Astrocyte (in vitro differentiated cells and primary cell): ENCODE results near the gene USP15. TPM values are rescaled to one million over a fixed set of nuclear protein-coding genes. Genes with fewer than 3 reads are reported as not detected.

Experiments used
- DNase-seq: peaks from one replicate; pipeline ENCODE4 v3.0.0-alpha.2; 2010; ENCODE audit warnings: low read depth
- FAIRE-seq: peaks from 2 replicates; lab custom pipeline; 2011; peaks lifted over from hg19 to GRCh38; lab: Jason Lieb, UNC
- H2AFZ ChIP-seq: 2 replicates; pipeline ENCODE4 v1.6.0; 2012; ENCODE audit warnings: low read depth, low read length, inconsistent platforms
- H3K27ac ChIP-seq: 2 replicates; pipeline ENCODE4 v1.5.1; 2011; ENCODE audit warnings: low read depth, low read length, inconsistent platforms
- H3K27me3 ChIP-seq: 2 replicates; pipeline ENCODE4 v1.6.0; 2011; ENCODE audit warnings: low read length, inconsistent platforms; ENCODE audit not compliant: insufficient read depth
- H3K36me3 ChIP-seq: 2 replicates; pipeline ENCODE4 v1.5.1; 2011; ENCODE audit warnings: low read length, inconsistent platforms; ENCODE audit not compliant: insufficient read depth
- H3K4me1 ChIP-seq: 2 replicates; pipeline ENCODE4 v1.5.1; 2011; ENCODE audit warnings: low read length, inconsistent platforms; ENCODE audit not compliant: insufficient read depth
- H3K4me2 ChIP-seq: 2 replicates; pipeline ENCODE4 v1.6.0; 2012; ENCODE audit warnings: low read length, inconsistent platforms
- H3K4me3 ChIP-seq: 2 replicates; pipeline ENCODE4 v1.5.1; 2011; ENCODE audit warnings: low read depth, mild to moderate bottlenecking, low read length, inconsistent platforms; ENCODE audit not compliant: insufficient read depth
- H3K79me2 ChIP-seq: 2 replicates; pipeline ENCODE4 v1.6.0; 2012; ENCODE audit warnings: mild to moderate bottlenecking, low read length, inconsistent platforms; ENCODE audit not compliant: insufficient read depth
- H3K9ac ChIP-seq: 2 replicates; pipeline ENCODE4 v1.6.0; 2012; ENCODE audit warnings: mild to moderate bottlenecking, low read length, inconsistent platforms
- H3K9me3 ChIP-seq: 2 replicates; pipeline ENCODE4 v1.5.1; 2012; ENCODE audit warnings: low read depth, mild to moderate bottlenecking, low read length, inconsistent platforms; ENCODE audit not compliant: insufficient read depth
- H4K20me1 ChIP-seq: 2 replicates; pipeline ENCODE4 v1.6.0; 2012; ENCODE audit warnings: low read length, inconsistent platforms; ENCODE audit not compliant: insufficient read depth
- H3K27ac Mint-ChIP-seq: one replicate; pipeline ENCODE4 v1.8.0; 2021; ENCODE audit warnings: mild to moderate bottlenecking, mixed read lengths; ENCODE audit not compliant: unreplicated experiment
- H3K27me3 Mint-ChIP-seq: one replicate; pipeline ENCODE4 v1.8.0; 2021; ENCODE audit warnings: low read depth, mixed read lengths; ENCODE audit not compliant: unreplicated experiment
- H3K36me3 Mint-ChIP-seq: one replicate; pipeline ENCODE4 v1.8.0; 2021; ENCODE audit warnings: low read depth, mixed read lengths; ENCODE audit not compliant: unreplicated experiment
- H3K4me1 Mint-ChIP-seq: one replicate; pipeline ENCODE4 v1.8.0; 2021; ENCODE audit warnings: low read depth, mixed read lengths; ENCODE audit not compliant: unreplicated experiment
- H3K4me3 Mint-ChIP-seq: one replicate; pipeline ENCODE4 v1.8.0; 2021; ENCODE audit warnings: mild to moderate bottlenecking, moderate library complexity, mixed read lengths; ENCODE audit not compliant: unreplicated experiment
- H3K9me3 Mint-ChIP-seq: one replicate; pipeline ENCODE4 v1.8.0; 2021; ENCODE audit warnings: mild to moderate bottlenecking, mixed read lengths; ENCODE audit not compliant: unreplicated experiment
- EZH2 ChIP-seq: IDR thresholded peaks from 2 replicates; pipeline ENCODE4 v1.6.1; 2012; ENCODE audit warnings: mild to moderate bottlenecking, low read length, inconsistent platforms; ENCODE audit not compliant: insufficient read depth
- total RNA-seq: library from RNA; stranded (reverse); gene quantifications from 2 replicates; pipeline ENCODE4 v1.2.1, GENCODE V29; 2021
- TF ChIP-seq, protein P1 (sequence below): IDR thresholded peaks from 2 replicates; pipeline ENCODE4 v1.5.1; 2011; ENCODE audit warnings: low read depth, mild to moderate bottlenecking, inconsistent platforms, low read length, moderate library complexity; ENCODE audit not compliant: insufficient read depth

Gene USP15
- total RNA-seq, 1 donor from 2014 or later: 81.9 TPM

DNA sequence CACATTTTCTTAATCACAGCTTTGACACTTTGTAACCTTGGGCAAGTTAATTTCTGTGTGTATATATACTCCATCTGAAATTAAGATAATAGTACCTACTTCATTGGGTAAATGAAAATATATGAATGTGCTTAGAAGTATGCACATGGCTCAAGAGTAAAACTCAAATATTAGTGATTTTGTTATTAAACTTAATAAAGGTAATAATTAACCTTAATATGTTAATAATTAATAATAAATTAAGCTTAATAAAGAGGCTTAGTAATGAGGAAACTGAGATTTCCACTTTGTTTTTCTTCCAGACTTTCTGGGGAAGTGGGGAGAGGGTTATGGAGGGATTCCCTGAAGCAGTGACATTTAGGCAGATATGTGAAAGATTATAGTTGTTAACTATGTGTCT is 19.8 kb downstream of the USP15 start:
- Histone ChIP-seq H3K36me3 (no peaks in the 10 kb centered on the region), H4K20me1 (peaks cover 79% of the 10 kb centered on the region), H3K27me3 (no peaks in the 10 kb centered on the region), H2AFZ (no peak overlapping the region), H3K4me2 (no peak overlapping the region), H3K9me3 (no peaks in the 10 kb centered on the region), H3K9ac (no peak overlapping the region), H3K79me2 (peaks cover 100% of the 10 kb centered on the region), H3K27ac (no peak overlapping the region), H3K4me1 (no peaks in the 10 kb centered on the region), H3K4me3 (no peak overlapping the region)
- no peak overlapping the region for H3K27ac Mint-ChIP-seq
- no peaks in the 10 kb centered on the region for H3K36me3 Mint-ChIP-seq
- DNase-seq (no peak), FAIRE-seq (no peak)
- no peaks in the 10 kb centered on the region for H3K27me3 Mint-ChIP-seq
- no peak overlapping the region for H3K4me3 Mint-ChIP-seq
- peaks cover 9% of the 10 kb centered on the region for H3K4me1 Mint-ChIP-seq
- no peaks in the 10 kb centered on the region for H3K9me3 Mint-ChIP-seq
- TF ChIP-seq, protein P1, sequence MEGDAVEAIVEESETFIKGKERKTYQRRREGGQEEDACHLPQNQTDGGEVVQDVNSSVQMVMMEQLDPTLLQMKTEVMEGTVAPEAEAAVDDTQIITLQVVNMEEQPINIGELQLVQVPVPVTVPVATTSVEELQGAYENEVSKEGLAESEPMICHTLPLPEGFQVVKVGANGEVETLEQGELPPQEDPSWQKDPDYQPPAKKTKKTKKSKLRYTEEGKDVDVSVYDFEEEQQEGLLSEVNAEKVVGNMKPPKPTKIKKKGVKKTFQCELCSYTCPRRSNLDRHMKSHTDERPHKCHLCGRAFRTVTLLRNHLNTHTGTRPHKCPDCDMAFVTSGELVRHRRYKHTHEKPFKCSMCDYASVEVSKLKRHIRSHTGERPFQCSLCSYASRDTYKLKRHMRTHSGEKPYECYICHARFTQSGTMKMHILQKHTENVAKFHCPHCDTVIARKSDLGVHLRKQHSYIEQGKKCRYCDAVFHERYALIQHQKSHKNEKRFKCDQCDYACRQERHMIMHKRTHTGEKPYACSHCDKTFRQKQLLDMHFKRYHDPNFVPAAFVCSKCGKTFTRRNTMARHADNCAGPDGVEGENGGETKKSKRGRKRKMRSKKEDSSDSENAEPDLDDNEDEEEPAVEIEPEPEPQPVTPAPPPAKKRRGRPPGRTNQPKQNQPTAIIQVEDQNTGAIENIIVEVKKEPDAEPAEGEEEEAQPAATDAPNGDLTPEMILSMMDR: no peak
- TF ChIP-seq EZH2: no peak

DNA sequence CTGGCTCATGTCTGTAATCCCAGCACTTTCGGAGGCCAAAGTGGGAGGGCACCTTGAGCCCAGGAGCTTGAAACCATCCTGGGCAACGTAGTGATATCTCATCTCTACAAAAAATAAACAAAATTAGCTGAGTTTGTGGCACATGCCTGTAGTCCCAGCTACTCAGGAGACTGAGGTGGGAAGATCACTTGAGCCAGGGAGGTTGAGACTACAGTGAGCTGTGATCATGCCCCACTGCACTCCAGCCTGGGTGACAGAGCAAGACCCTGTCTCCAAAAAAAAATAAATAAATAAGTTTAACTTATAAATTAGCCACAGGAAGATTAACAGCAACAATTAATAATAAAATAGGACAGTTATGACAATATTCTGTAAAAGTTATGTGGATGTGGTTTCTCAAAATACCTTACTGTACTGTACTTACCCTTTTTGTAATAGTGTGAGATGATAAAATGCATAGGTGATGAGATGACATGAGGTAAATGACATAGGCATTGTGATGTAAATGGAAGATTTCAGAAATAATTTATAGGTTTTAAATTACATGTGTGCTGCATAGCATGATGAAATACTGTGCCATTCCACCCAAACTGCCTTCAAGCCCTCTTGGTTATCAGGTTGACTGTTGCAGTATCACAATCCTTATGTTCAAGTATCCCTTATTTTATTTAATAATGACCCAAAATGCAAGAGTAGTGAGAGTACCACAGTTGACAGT is 22.0 kb downstream of the USP15 start:
- H3K4me3 ChIP-seq: no peak overlapping the region
- peaks cover 99% of the 10 kb centered on the region for H3K79me2 ChIP-seq
- no peak for TF ChIP-seq EZH2
- TF ChIP-seq, protein P1: no peak

DNA sequence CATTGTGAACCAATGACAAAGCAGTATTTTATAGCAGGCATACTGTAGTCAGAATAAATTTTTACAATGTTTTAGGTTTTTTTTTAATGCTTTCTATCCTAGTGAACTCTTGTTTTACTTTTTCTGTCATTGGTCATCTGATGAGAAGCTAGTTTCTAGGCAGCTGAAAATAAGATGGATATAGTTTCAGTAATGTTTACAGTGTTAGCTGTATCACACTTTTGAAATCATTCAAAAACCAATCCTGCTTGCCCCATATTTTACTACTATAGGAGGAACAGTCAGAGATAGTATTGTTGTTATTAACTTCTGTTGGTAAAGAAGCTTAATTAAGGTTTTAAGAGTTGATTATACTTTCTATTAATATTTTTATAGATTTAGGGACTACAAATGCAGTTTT is 24.5 kb downstream of the USP15 start:
- Histone ChIP-seq H3K9me3 (no peaks in the 10 kb centered on the region), H3K4me1 (no peaks in the 10 kb centered on the region), H3K36me3 (no peaks in the 10 kb centered on the region), H3K4me2 (no peak overlapping the region), H3K9ac (no peak overlapping the region), H2AFZ (no peak overlapping the region), H3K4me3 (no peak overlapping the region), H3K27ac (no peak overlapping the region), H3K27me3 (no peaks in the 10 kb centered on the region), H4K20me1 (peaks cover 89% of the 10 kb centered on the region), H3K79me2 (peaks cover 99% of the 10 kb centered on the region)
- Mint-ChIP-seq H3K27ac (no peak overlapping the region), H3K27me3 (no peaks in the 10 kb centered on the region), H3K4me3 (no peak overlapping the region), H3K9me3 (no peaks in the 10 kb centered on the region), H3K4me1 (peaks cover 17% of the 10 kb centered on the region), H3K36me3 (peaks cover 3% of the 10 kb centered on the region)
- TF ChIP-seq, protein P1: no peak
- TF ChIP-seq EZH2: no peak
- DNase-seq (no peak), FAIRE-seq (no peak)

More for the DNA sequence above, 22.0 kb downstream of the USP15 start:
- Histone ChIP-seq H3K9me3 (no peaks in the 10 kb centered on the region), H3K27ac (no peak overlapping the region), H4K20me1 (peaks cover 83% of the 10 kb centered on the region), H2AFZ (no peak overlapping the region), H3K27me3 (no peaks in the 10 kb centered on the region), H3K4me1 (no peaks in the 10 kb centered on the region), H3K4me2 (no peak overlapping the region), H3K9ac (no peak overlapping the region), H3K36me3 (no peaks in the 10 kb centered on the region)
- FAIRE-seq (no peak), DNase-seq (no peak)
- H3K9me3 Mint-ChIP-seq: no peaks in the 10 kb centered on the region
- peaks cover 16% of the 10 kb centered on the region for H3K4me1 Mint-ChIP-seq
- no peak overlapping the region for H3K4me3 Mint-ChIP-seq
- peaks cover 3% of the 10 kb centered on the region for H3K36me3 Mint-ChIP-seq
- no peak overlapping the region for H3K27ac Mint-ChIP-seq
- no peaks in the 10 kb centered on the region for H3K27me3 Mint-ChIP-seq
